Tibial nerve (tissue), 4 donors: ENCODE measurements around the gene AP4B1.

Experiments used
- CTCF ChIP-seq, 5 experiments: fragments of 200-600 bp in 3 of 5; fragments of 450-650 bp in 2 of 5; sonication (generic) in 3 of 5; IDR thresholded peaks; one replicate each; pipeline ENCODE4 v1.5.1; 2016 to 2019; ENCODE audit warnings: antibody characterized with exemption in 5 of 5, mild to moderate bottlenecking in 3 of 5, moderate library complexity in 2 of 5
- EP300 ChIP-seq, 2 donors: sonication (generic); formaldehyde crosslinking; IDR thresholded peaks; one replicate each; pipeline ENCODE4 v1.6.1; 2017; ENCODE audit warnings: antibody characterized with exemption in 2 of 2, mild to moderate bottlenecking in 1 of 2

GRCh38 chr1:113879739-113880038 is 24.9 kb downstream of the AP4B1 start:
- no peak for TF ChIP-seq CTCF (IDR thresholded peaks at IDR 0.05)
- TF ChIP-seq EP300 (IDR thresholded peaks at IDR 0.05) = no peak
